K562 (cell line): Measurements from ENCODE around the gene E2F1. TPM values are rescaled to one million over a fixed set of nuclear protein-coding genes. Genes with fewer than 3 reads are reported as not detected.

ENCODE experiments used
- ATAC-seq: fragments of 200-7000 bp; cut with Tn5 transposase; 3 replicates; pipeline ENCODE4 v1.9.1; 2020; ENCODE audit warnings: moderate library complexity
- Bru-seq: library from RNA; stranded (reverse); fragments of 400-500 nt; gene quantifications from one replicate; lab custom pipeline; 2021; lab: Mats Ljungman, UMichigan
- BruChase-seq, 2 experiments: library from RNA; stranded (reverse); fragments of 400-500 nt; gene quantifications; one replicate each; lab custom pipeline; 2021; lab: Mats Ljungman, UMichigan
- BruUV-seq: library from RNA; stranded (reverse); fragments of 400-500 nt; replicated peaks from 2 replicates; lab custom pipeline; 2021; lab: Mats Ljungman, UMichigan
- CTCF ChIA-PET: fragments of 300-600 bp; formaldehyde crosslinking; extraction: SDS; loops from one replicate; lab custom pipeline; 2021; ENCODE audit warnings: low intra/inter-chr PET ratio; lab: Yijun Ruan, JAX
- POLR2A ChIA-PET: fragments of 300-600, 350-650 bp; sonication (Branson Sonifier 250); formaldehyde crosslinking; extraction: SDS; loops from one replicate; lab custom pipeline; 2021; ENCODE audit warnings: antibody characterized with exemption, inconsistent platforms; lab: Yijun Ruan, JAX
- DNase-seq, 4 experiments: peaks; one replicate each; pipeline versions ENCODE4 v3.0.0 to v3.0.0-alpha.2; 2011 to 2018; ENCODE audit warnings: low spot score in 3 of 4, mixed read lengths in 3 of 4; ENCODE audit errors: extremely low read depth in 1 of 4
- FAIRE-seq: peaks from 2 replicates; lab custom pipeline; 2011; peaks lifted over from hg19 to GRCh38; lab: Jason Lieb, UNC
- H2AFZ ChIP-seq: 2 replicates; pipeline ENCODE4 v1.6.0; 2011; ENCODE audit warnings: low read depth, low read length, control low read depth, inconsistent platforms
- H3K27ac ChIP-seq: fragments of 200-600 bp; 3 replicates; pipeline ENCODE4 v1.8.0; 2011; ENCODE audit warnings: low read depth, mild to moderate bottlenecking, control low read depth, inconsistent platforms, low read length, moderate library complexity, mixed read lengths; ENCODE audit errors: extremely low read depth
- H3K27me3 ChIP-seq, 2 experiments: fragments of 300-600 bp in 1 of 2; 2 replicates in 1 of 2; 3 replicates in 1 of 2; pipeline versions ENCODE4 v1.6.0 to v1.8.0; 2011; ENCODE audit warnings: inconsistent platforms in 2 of 2, low read length in 2 of 2, mild to moderate bottlenecking in 1 of 2, mixed read lengths in 1 of 2, moderate library complexity in 1 of 2; ENCODE audit not compliant: control insufficient read depth in 2 of 2, insufficient read depth in 2 of 2
- H3K36me3 ChIP-seq: fragments of 300-600 bp; 3 replicates; pipeline ENCODE4 v1.8.0; 2011; ENCODE audit warnings: mild to moderate bottlenecking, low read length, inconsistent platforms; ENCODE audit not compliant: control insufficient read depth, insufficient read depth
- H3K4me1 ChIP-seq, 2 experiments: fragments of 200-600 bp in 1 of 2; replicated peaks in 1 of 2; 2 replicates in 1 of 2; 3 replicates in 1 of 2; pipeline versions ENCODE4 v1.5.1 to v1.8.0; 2011; ENCODE audit warnings: inconsistent platforms in 2 of 2, low read length in 2 of 2, mild to moderate bottlenecking in 1 of 2, mixed read lengths in 1 of 2, moderate library complexity in 1 of 2; ENCODE audit not compliant: control insufficient read depth in 2 of 2, insufficient read depth in 2 of 2
- H3K4me2 ChIP-seq: 2 replicates; pipeline ENCODE4 v1.6.1; 2011; ENCODE audit warnings: low read length, control low read depth, inconsistent platforms, mixed read lengths; ENCODE audit not compliant: insufficient read depth
- H3K4me3 ChIP-seq: fragments of 200-600 bp; sonication (generic), shearing (Covaris generic); 2 replicates; pipeline ENCODE4 v1.5.1; 2016; ENCODE audit warnings: control low read depth, inconsistent platforms
- H3K79me2 ChIP-seq: fragments of 200-600 bp; 3 replicates; pipeline ENCODE4 v1.8.0; 2011; ENCODE audit warnings: low read length, inconsistent platforms; ENCODE audit not compliant: control insufficient read depth, insufficient read depth
- H3K9ac ChIP-seq, 2 experiments: 2 replicates each; pipeline versions ENCODE4 v1.6.0 to v1.6.1; 2011; ENCODE audit warnings: low read depth in 2 of 2, low read length in 2 of 2, control low read depth in 1 of 2, inconsistent platforms in 1 of 2, mild to moderate bottlenecking in 1 of 2, mixed read lengths in 1 of 2; ENCODE audit not compliant: insufficient read depth in 1 of 2
- H3K9me1 ChIP-seq: one replicate; pipeline ENCODE4 v1.6.0; 2011; ENCODE audit warnings: inconsistent platforms, mild to moderate bottlenecking, low read length, moderate library complexity; ENCODE audit not compliant: control insufficient read depth, insufficient read depth
- H3K9me3 ChIP-seq: replicated peaks from 2 replicates; pipeline ENCODE4 v1.5.1; 2011; ENCODE audit warnings: low read depth, low read length, inconsistent platforms; ENCODE audit not compliant: control insufficient read depth, insufficient read depth
- H4K20me1 ChIP-seq: replicated peaks from 2 replicates; pipeline ENCODE4 v1.6.1; 2011; ENCODE audit warnings: low read length, inconsistent platforms, mixed read lengths; ENCODE audit not compliant: control insufficient read depth, insufficient read depth
- CEBPG ChIP-seq, 3 experiments: fragments of 200-800 bp in 1 of 3; sonication (Bioruptor generic) in 1 of 3; sonication (generic) in 1 of 3; formaldehyde crosslinking in 1 of 3; IDR thresholded peaks in 2 of 3; conservative IDR thresholded peaks in 1 of 3; 2 replicates each; pipeline versions ENCODE4 v1.6.1 to v1.8.0; 2016 to 2022; ENCODE audit warnings: missing compliant biosample characterization in 2 of 3, missing genetic modification characterization in 2 of 3, mild to moderate bottlenecking in 1 of 3, missing genetic modification reagents in 1 of 3
- E2F6 ChIP-seq, 2 experiments: IDR thresholded peaks; 2 replicates each; pipeline ENCODE4 v1.6.1; 2011; ENCODE audit warnings: borderline replicate concordance in 1 of 2, control low read depth in 1 of 2, low read depth in 1 of 2, low read length in 1 of 2, mild to moderate bottlenecking in 1 of 2, mixed read lengths in 1 of 2, moderate library complexity in 1 of 2; ENCODE audit not compliant: insufficient read depth in 1 of 2, insufficient read length in 1 of 2, poor library complexity in 1 of 2, severe bottlenecking in 1 of 2; ENCODE audit errors: extremely low read depth in 1 of 2
- NR2C2 ChIP-seq, 2 experiments: fragments of 200-800 bp in 1 of 2; sonication (Bioruptor generic) in 1 of 2; sonication (generic) in 1 of 2; formaldehyde crosslinking in 1 of 2; IDR thresholded peaks; 2 replicates each; pipeline versions ENCODE4 v1.6.1 to v1.8.0; 2016 to 2022; ENCODE audit warnings: mild to moderate bottlenecking in 1 of 2, missing compliant biosample characterization in 1 of 2, missing genetic modification characterization in 1 of 2, missing genetic modification reagents in 1 of 2
- NR3C1 ChIP-seq: sonication (generic); formaldehyde crosslinking; IDR thresholded peaks from 2 replicates; pipeline ENCODE4 v1.8.1; 2022; ENCODE audit warnings: missing genetic modification reagents
- STAT6 ChIP-seq: sonication (generic); formaldehyde crosslinking; IDR thresholded peaks from 2 replicates; pipeline ENCODE4 v1.8.1; 2023; ENCODE audit warnings: mild to moderate bottlenecking, missing genetic modification reagents
- ZNF436 ChIP-seq: fragments of 250-450, 450-650 bp; sonication (Bioruptor Pico); formaldehyde crosslinking; IDR thresholded peaks from 2 replicates; pipeline ENCODE4 v1.7.0; 2020; ENCODE audit warnings: mild to moderate bottlenecking
- ZNF511 ChIP-seq: sonication (generic); formaldehyde crosslinking; IDR thresholded peaks from 2 replicates; pipeline ENCODE4 v1.8.0; 2022; ENCODE audit warnings: mild to moderate bottlenecking, missing genetic modification reagents
- WGBS: fragments of 100-300 bp; shearing (Covaris generic); methylation state at CpG from one replicate; pipeline ENCODE4 v1.1.6; 2016; ENCODE audit warnings: low coverage, mixed read lengths; ENCODE audit not compliant: insufficient coverage; ENCODE audit errors: missing lambda C conversion rate; 5-methylcytosine and 5-hydroxymethylcytosine counted together
- in situ Hi-C: fragments of 300-500 bp; cut with MboI; formaldehyde crosslinking; loops from 4 replicates; pipeline ENCODE4 v1.15.0; 2018; ENCODE audit warnings: inconsistent platforms, mixed read lengths
- intact Hi-C: fragments of 100-400 bp; cut with micrococcal nuclease; formaldehyde crosslinking; loops from 2 replicates; pipeline ENCODE4 v1.14.2; 2022
- long read RNA-seq, 3 experiments: library from polyadenylated mRNA in 2 of 3; library from RNA in 1 of 3; unstranded in 2 of 3; stranded (forward) in 1 of 3; transcript quantifications; one replicate each; pipeline ENCODE4 v2.0.0, GENCODE V29; 2019 to 2022
- polyA minus RNA-seq, 3 experiments: library from RNA; depleted of rRNA, polyadenylated mRNA; stranded (reverse); fragments of >200 nt; gene quantifications; 2 replicates each; pipeline ENCODE4 v1.2.3, GENCODE V29; 2011
- polyA plus RNA-seq, 8 experiments: library from polyadenylated mRNA; depleted of rRNA in 4 of 8; stranded (reverse) in 5 of 8; unstranded in 3 of 8; fragments of >200 nt; fragmentation: Nextera tagmentation in 2 of 8; fragmentation: Illumina TruSeq in 1 of 8; extraction: Ambion mirVana in 2 of 8; extraction: Trizol in 1 of 8; gene quantifications; 2 replicates each; pipeline versions ENCODE4 v1.2.1 to v1.2.3, GENCODE V29; 2011 to 2014; ENCODE audit warnings: inconsistent platforms in 1 of 8, missing spikeins in 1 of 8
- total RNA-seq, 7 experiments: library from RNA; depleted of rRNA in 6 of 7; stranded (reverse); fragments of >200 nt in 6 of 7; fragmentation: Illumina TruSeq in 2 of 7; extraction: Trizol in 2 of 7; gene quantifications; 2 replicates each; pipeline versions ENCODE4 v1.2.1 to v1.2.3, GENCODE V29; 2011 to 2021; ENCODE audit warnings: low replicate concordance in 1 of 7

The E2F1 gene
- 22.9 and 54.8 TPM in 2 replicates for total RNA-seq (2011; cell fraction: chromatin; rRNA removed; ENCODE audit: low replicate concordance)
- total RNA-seq (2011; cell fraction: nucleolus; rRNA removed), result 31.2 and 33.7 TPM in 2 replicates
- total RNA-seq (2011; cell fraction: nucleoplasm; rRNA removed), result 28.2 and 29.0 TPM in 2 replicates
- total RNA-seq (2014; rRNA removed) (17.3 and 23.4 TPM in 2 replicates), total RNA-seq (2014; rRNA removed; fragmentation: Illumina TruSeq; extraction: Trizol) (9.0 and 10.8 TPM in 2 replicates), total RNA-seq (2015; rRNA removed; fragmentation: Illumina TruSeq; extraction: Trizol) (14.9 and 15.3 TPM in 2 replicates), total RNA-seq (2021) (24.6 and 25.3 TPM in 2 replicates), polyA plus RNA-seq (2011; rRNA removed) (12.7 and 19.3 TPM in 2 replicates), polyA plus RNA-seq (2014; fragmentation: Illumina TruSeq; extraction: Trizol) (13.1 and 17.8 TPM in 2 replicates), polyA plus RNA-seq (2014; fragmentation: Nextera tagmentation; extraction: Ambion mirVana) (under 1 TPM; 0.14 to 0.39 TPM), polyA plus RNA-seq (2014; rRNA removed) (28.9 and 30.6 TPM in 2 replicates), polyA minus RNA-seq (2011; rRNA and poly(A)+ RNA removed) (5.8 and 8.2 TPM in 2 replicates), Bru-seq, nascent RNA (percentile 78 among the genes with signal in this experiment), BruChase-seq, experiment 1, labeled RNA remaining after a 2-hour chase (percentile 74 among the genes with signal in this experiment), BruChase-seq, experiment 2, labeled RNA remaining after a 6-hour chase (percentile 70 among the genes with signal in this experiment)
- 17.7 and 20.9 TPM in 2 replicates for polyA plus RNA-seq (2011; cell fraction: cytosol; rRNA removed)
- 74.3 and 91.0 TPM in 2 replicates for polyA plus RNA-seq (2011; cell fraction: nucleus; rRNA removed)
- 16.3 and 25.0 TPM in 2 replicates for polyA plus RNA-seq (2012)
- 7.7 and 8.5 TPM in 2 replicates for polyA minus RNA-seq (2011; cell fraction: cytosol; rRNA and poly(A)+ RNA removed)
- polyA minus RNA-seq (2011; cell fraction: nucleus; rRNA and poly(A)+ RNA removed), result 9.3 and 10.3 TPM in 2 replicates
- long read RNA-seq, experiment 1, transcript E2F1-201 (7 exons, 2,503 nt), result major isoform, 55 of 135 reads
- long read RNA-seq, experiment 1, partial matches to known transcripts, result 61 of 135 reads
- long read RNA-seq, experiment 1, other reads (novel, unspliced or antisense), result 19 of 135 reads
- long read RNA-seq, experiment 2, transcript E2F1-201 (7 exons, 2,503 nt), result major isoform, 12 of 29 reads
- long read RNA-seq, experiment 2, partial matches to known transcripts, result 14 of 29 reads
- long read RNA-seq, experiment 2, other reads (novel, unspliced or antisense), result 3 of 29 reads
- long read RNA-seq, experiment 3, partial matches to known transcripts, result 2 of 8 reads
- long read RNA-seq, experiment 3, other reads (novel, unspliced or antisense), result 2 of 8 reads

- Histone ChIP-seq H3K9me3 (no peaks in the 10 kb centered on the region), H4K20me1 (peaks cover 18% of the 10 kb centered on the region; the same call in 1 of the 2 replicates), H3K9ac (peak within 1 kb of the TSS; percentile 75 to 95), H3K36me3 (peaks cover 9% of the 10 kb centered on the region; the same call in 1 of the 3 replicates), H3K79me2 (peaks cover 35% of the 10 kb centered on the region), H3K27me3 (no peaks in the 10 kb centered on the region), H3K4me2 (peak within 1 kb of the TSS; percentile 94), H3K27ac (peak within 1 kb of the TSS; percentile 76), H3K4me1 (peaks cover 40 to 63% of the 10 kb centered on the region in 2 experiments), H3K9me1 (no peaks in the 10 kb centered on the region), H3K4me3 (peak within 1 kb of the TSS; percentile 65), H2AFZ (peak within 1 kb of the TSS; percentile 59)
- intact Hi-C loops (loop anchor here (5.0 kb wide), 2 partner anchors 46 to 126 kb away; partner anchors contain the start of genes CHMP4B and ZNF341), in situ Hi-C loops (no loop called here)
- ChIA-PET CTCF (interaction anchor here (0.9 kb wide), 1 partner anchor 46 kb away, joined by 4 read pairs; the partner anchor contains the start of gene ZNF341), POLR2A (interaction anchor here (0.7 to 2.5 kb wide), 8 partner anchors 10 to 47 kb away, joined by 4 to 17 read pairs (median 6); partner anchors contain the start of genes ACTL10 and NECAB3)
- 2% methylated on average over 61 of the region's 101 CpGs for WGBS
- no TSS peak for BruUV-seq
- ATAC-seq, result peak; percentile 95
- peak; percentile 46 for FAIRE-seq
- DNase-seq, result peak; percentile 96 to 98 (median 96)
- TF ChIP-seq CEBPG (CRISPR knock-in tag; IDR thresholded peaks at IDR 0.05) (0 out of 2 replicates have a peak, but pooled peaks have one; percentile 10), CEBPG (tag; conservative IDR thresholded peaks at IDR 0.05 in 1 of 2, IDR thresholded peaks at IDR 0.05 in 1 of 2) (no peak), ZNF511 (0 out of 2 replicates have a peak, but pooled peaks have one; percentile 46), ZNF436 (CRISPR knock-in tag) (no peak), STAT6 (CRISPR knock-in tag) (no peak), E2F6 (IDR thresholded peaks at IDR 0.05; ENCODE audit: borderline replicate concordance in 1 of 2, extremely low read depth in 1 of 2, insufficient read depth in 1 of 2, insufficient read length in 1 of 2, low read depth in 1 of 2, low read length in 1 of 2, poor library complexity in 1 of 2, severe bottlenecking in 1 of 2) (peak; percentile 86 to 98), NR2C2 (CRISPR knock-in tag; IDR thresholded peaks at IDR 0.05) (no peak), NR2C2 (tag; IDR thresholded peaks at IDR 0.05) (peak; percentile 50; the same call in 1 of the 2 replicates), NR3C1 (peak; percentile 67; the same call in 1 of the 2 replicates)
Measured at GRCh38 chr20:33686100-33686983, at the start of gene E2F1. Gene E2F1, minus strand, starts transcription at chr20:33686385. Its CDS starts 121 bp downstream, at chr20:33686264.
